SH-SY5Y (cell line): ENCODE data around the gene LY6G6D.

Experiments
- GATA2 ChIP-seq: IDR thresholded peaks from 2 replicates; pipeline ENCODE4 v1.6.1; 2011; ENCODE audit warnings: mild to moderate bottlenecking, low read depth, low read length
- GATA3 ChIP-seq: IDR thresholded peaks from 2 replicates; pipeline ENCODE4 v1.6.1; 2011; ENCODE audit warnings: low read depth, mild to moderate bottlenecking, low read length, moderate library complexity

GRCh38 chr6:31702405-31702818, 12.7 kb upstream of the LY6G6D start:
- TF ChIP-seq GATA2 (no peak), GATA3 (no peak)
